Astrocyte (in vitro differentiated cells and primary cell): ENCODE data around the gene ERG28.

Source experiments
- EZH2 ChIP-seq: IDR thresholded peaks from 2 replicates; pipeline ENCODE4 v1.6.1; 2012; ENCODE audit warnings: mild to moderate bottlenecking, low read length, inconsistent platforms; ENCODE audit not compliant: insufficient read depth
- TF ChIP-seq, protein P1 (sequence below): IDR thresholded peaks from 2 replicates; pipeline ENCODE4 v1.5.1; 2011; ENCODE audit warnings: low read depth, mild to moderate bottlenecking, inconsistent platforms, low read length, moderate library complexity; ENCODE audit not compliant: insufficient read depth

DNA sequence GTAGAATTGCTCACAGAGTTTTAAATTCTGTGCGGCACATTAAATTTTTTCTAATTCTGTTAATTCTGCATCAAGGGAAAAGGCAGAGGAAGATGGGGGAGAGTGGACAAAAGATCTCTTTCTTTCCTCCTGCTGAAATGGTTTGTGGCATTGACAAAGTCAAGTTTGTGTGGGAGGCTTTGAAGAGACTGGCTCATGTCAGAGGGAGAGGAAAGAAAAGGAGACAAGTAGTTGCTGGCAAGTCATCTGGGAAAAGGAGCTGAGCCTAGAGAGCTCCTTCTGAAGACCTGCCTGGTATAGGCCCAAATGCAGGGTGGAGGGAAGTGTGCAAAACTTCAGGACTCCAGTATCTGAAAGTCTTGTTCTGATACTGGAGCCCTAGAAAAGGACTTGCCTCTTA lies 36.7 kb upstream of the ERG28 start:
- TF ChIP-seq, protein P1, sequence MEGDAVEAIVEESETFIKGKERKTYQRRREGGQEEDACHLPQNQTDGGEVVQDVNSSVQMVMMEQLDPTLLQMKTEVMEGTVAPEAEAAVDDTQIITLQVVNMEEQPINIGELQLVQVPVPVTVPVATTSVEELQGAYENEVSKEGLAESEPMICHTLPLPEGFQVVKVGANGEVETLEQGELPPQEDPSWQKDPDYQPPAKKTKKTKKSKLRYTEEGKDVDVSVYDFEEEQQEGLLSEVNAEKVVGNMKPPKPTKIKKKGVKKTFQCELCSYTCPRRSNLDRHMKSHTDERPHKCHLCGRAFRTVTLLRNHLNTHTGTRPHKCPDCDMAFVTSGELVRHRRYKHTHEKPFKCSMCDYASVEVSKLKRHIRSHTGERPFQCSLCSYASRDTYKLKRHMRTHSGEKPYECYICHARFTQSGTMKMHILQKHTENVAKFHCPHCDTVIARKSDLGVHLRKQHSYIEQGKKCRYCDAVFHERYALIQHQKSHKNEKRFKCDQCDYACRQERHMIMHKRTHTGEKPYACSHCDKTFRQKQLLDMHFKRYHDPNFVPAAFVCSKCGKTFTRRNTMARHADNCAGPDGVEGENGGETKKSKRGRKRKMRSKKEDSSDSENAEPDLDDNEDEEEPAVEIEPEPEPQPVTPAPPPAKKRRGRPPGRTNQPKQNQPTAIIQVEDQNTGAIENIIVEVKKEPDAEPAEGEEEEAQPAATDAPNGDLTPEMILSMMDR, result no peak
- no peak for TF ChIP-seq EZH2
